GM21367 (cell line): ENCODE data around the gene LSP1.
"Not testable (repeated sequence)": the region's sequence is repeated elsewhere in the genome, so short reads cannot be mapped to it uniquely, and the experiment has no call there.

Experiments
- ATAC-seq: cut with Tn5 transposase; IDR thresholded peaks from one replicate; pipeline ENCODE4 v1.9.1; 2021; ENCODE audit not compliant: unreplicated experiment

The LSP1 gene

GRCh38 chr11:1852877-1853276 lies at the start of gene LSP1:
LSP1 (plus strand) TSS chr11:1853084; CDS start chr11:1853145, 61 bp downstream.
- ATAC-seq = peak; percentile 38

GRCh38 chr11:1803246-1803645 lies 49.6 kb upstream of the LSP1 start:
- ATAC-seq = no peak

GRCh38 chr11:1803835-1804519 lies 48.9 kb upstream of the LSP1 start:
- not testable (repeated sequence) for ATAC-seq

GRCh38 chr11:1805525-1805924 lies 47.4 kb upstream of the LSP1 start:
- ATAC-seq = no peak

GRCh38 chr11:1807264-1807995 lies 45.5 kb upstream of the LSP1 start:
- no peak for ATAC-seq

GRCh38 chr11:1810761-1811160 lies 42.1 kb upstream of the LSP1 start:
- ATAC-seq = no peak

- no peak for ATAC-seq
These were observed 40.6 kb upstream of the LSP1 start for GRCh38 chr11:1812274-1812673.

GRCh38 chr11:1812801-1813200 lies 40.1 kb upstream of the LSP1 start:
- no peak for ATAC-seq

- not testable (repeated sequence) for ATAC-seq
These were observed 39.5 kb upstream of the LSP1 start for GRCh38 chr11:1813356-1813755.

GRCh38 chr11:1814691-1815090 lies 38.2 kb upstream of the LSP1 start:
- ATAC-seq = no peak

GRCh38 chr11:1815311-1815710 lies 37.6 kb upstream of the LSP1 start:
- no peak for ATAC-seq

GRCh38 chr11:1815751-1816150 lies 37.1 kb upstream of the LSP1 start:
- no peak for ATAC-seq

GRCh38 chr11:1817000-1817399 lies 35.9 kb upstream of the LSP1 start:
- no peak for ATAC-seq

GRCh38 chr11:1817511-1817910 lies 35.4 kb upstream of the LSP1 start:
- no peak for ATAC-seq

- ATAC-seq = no peak
These were observed 33.8 kb upstream of the LSP1 start for GRCh38 chr11:1819074-1819473.

GRCh38 chr11:1820463-1821325 lies 32.2 kb upstream of the LSP1 start:
- no peak for ATAC-seq

GRCh38 chr11:1821562-1821961 lies 31.3 kb upstream of the LSP1 start:
- ATAC-seq = no peak

GRCh38 chr11:1822648-1823375 lies 30.1 kb upstream of the LSP1 start:
- no peak for ATAC-seq

- no peak for ATAC-seq
These were observed 29.3 kb upstream of the LSP1 start for GRCh38 chr11:1823376-1824220.
